Astrocyte (in vitro differentiated cells and primary cell): ENCODE results near the gene ZNF436. TPM values are rescaled to one million over a fixed set of nuclear protein-coding genes. Genes with fewer than 3 reads are reported as not detected.

Experiments
- DNase-seq: peaks from one replicate; pipeline ENCODE4 v3.0.0-alpha.2; 2010; ENCODE audit warnings: low read depth
- FAIRE-seq: peaks from 2 replicates; lab custom pipeline; 2011; peaks lifted over from hg19 to GRCh38; lab: Jason Lieb, UNC
- H2AFZ ChIP-seq: 2 replicates; pipeline ENCODE4 v1.6.0; 2012; ENCODE audit warnings: low read depth, low read length, inconsistent platforms
- H3K27ac ChIP-seq: 2 replicates; pipeline ENCODE4 v1.5.1; 2011; ENCODE audit warnings: low read depth, low read length, inconsistent platforms
- H3K27me3 ChIP-seq: 2 replicates; pipeline ENCODE4 v1.6.0; 2011; ENCODE audit warnings: low read length, inconsistent platforms; ENCODE audit not compliant: insufficient read depth
- H3K36me3 ChIP-seq: 2 replicates; pipeline ENCODE4 v1.5.1; 2011; ENCODE audit warnings: low read length, inconsistent platforms; ENCODE audit not compliant: insufficient read depth
- H3K4me1 ChIP-seq: 2 replicates; pipeline ENCODE4 v1.5.1; 2011; ENCODE audit warnings: low read length, inconsistent platforms; ENCODE audit not compliant: insufficient read depth
- H3K4me2 ChIP-seq: 2 replicates; pipeline ENCODE4 v1.6.0; 2012; ENCODE audit warnings: low read length, inconsistent platforms
- H3K4me3 ChIP-seq: 2 replicates; pipeline ENCODE4 v1.5.1; 2011; ENCODE audit warnings: low read depth, mild to moderate bottlenecking, low read length, inconsistent platforms; ENCODE audit not compliant: insufficient read depth
- H3K79me2 ChIP-seq: 2 replicates; pipeline ENCODE4 v1.6.0; 2012; ENCODE audit warnings: mild to moderate bottlenecking, low read length, inconsistent platforms; ENCODE audit not compliant: insufficient read depth
- H3K9ac ChIP-seq: 2 replicates; pipeline ENCODE4 v1.6.0; 2012; ENCODE audit warnings: mild to moderate bottlenecking, low read length, inconsistent platforms
- H3K9me3 ChIP-seq: 2 replicates; pipeline ENCODE4 v1.5.1; 2012; ENCODE audit warnings: low read depth, mild to moderate bottlenecking, low read length, inconsistent platforms; ENCODE audit not compliant: insufficient read depth
- H4K20me1 ChIP-seq: 2 replicates; pipeline ENCODE4 v1.6.0; 2012; ENCODE audit warnings: low read length, inconsistent platforms; ENCODE audit not compliant: insufficient read depth
- H3K27ac Mint-ChIP-seq: one replicate; pipeline ENCODE4 v1.8.0; 2021; ENCODE audit warnings: mild to moderate bottlenecking, mixed read lengths; ENCODE audit not compliant: unreplicated experiment
- H3K27me3 Mint-ChIP-seq: one replicate; pipeline ENCODE4 v1.8.0; 2021; ENCODE audit warnings: low read depth, mixed read lengths; ENCODE audit not compliant: unreplicated experiment
- H3K36me3 Mint-ChIP-seq: one replicate; pipeline ENCODE4 v1.8.0; 2021; ENCODE audit warnings: low read depth, mixed read lengths; ENCODE audit not compliant: unreplicated experiment
- H3K4me1 Mint-ChIP-seq: one replicate; pipeline ENCODE4 v1.8.0; 2021; ENCODE audit warnings: low read depth, mixed read lengths; ENCODE audit not compliant: unreplicated experiment
- H3K4me3 Mint-ChIP-seq: one replicate; pipeline ENCODE4 v1.8.0; 2021; ENCODE audit warnings: mild to moderate bottlenecking, moderate library complexity, mixed read lengths; ENCODE audit not compliant: unreplicated experiment
- H3K9me3 Mint-ChIP-seq: one replicate; pipeline ENCODE4 v1.8.0; 2021; ENCODE audit warnings: mild to moderate bottlenecking, mixed read lengths; ENCODE audit not compliant: unreplicated experiment
- CTCF ChIP-seq: IDR thresholded peaks from 2 replicates; pipeline ENCODE4 v1.5.1; 2011; ENCODE audit warnings: low read depth, mild to moderate bottlenecking, inconsistent platforms, low read length, moderate library complexity; ENCODE audit not compliant: insufficient read depth
- EZH2 ChIP-seq: IDR thresholded peaks from 2 replicates; pipeline ENCODE4 v1.6.1; 2012; ENCODE audit warnings: mild to moderate bottlenecking, low read length, inconsistent platforms; ENCODE audit not compliant: insufficient read depth
- total RNA-seq: library from RNA; stranded (reverse); gene quantifications from 2 replicates; pipeline ENCODE4 v1.2.1, GENCODE V29; 2021

ZNF436 gene
- total RNA-seq, 1 donor from 2014 or later, result 12.2 TPM

- TF ChIP-seq CTCF, result no peak
- TF ChIP-seq EZH2, result no peak
- Histone ChIP-seq H3K27me3 (no peaks in the 10 kb centered on the region), H3K9ac (peak overlapping the region; percentile 24), H3K4me2 (peak overlapping the region; percentile 68), H3K4me3 (no peak overlapping the region), H3K27ac (peak overlapping the region; percentile 56), H3K9me3 (no peaks in the 10 kb centered on the region), H3K4me1 (peaks cover 24% of the 10 kb centered on the region), H3K36me3 (no peaks in the 10 kb centered on the region), H2AFZ (no peak overlapping the region), H4K20me1 (no peaks in the 10 kb centered on the region), H3K79me2 (no peaks in the 10 kb centered on the region)
- H3K4me1 Mint-ChIP-seq, result peaks cover 14% of the 10 kb centered on the region
- H3K27me3 Mint-ChIP-seq, result peaks cover 24% of the 10 kb centered on the region
- peaks cover 2% of the 10 kb centered on the region for H3K9me3 Mint-ChIP-seq
- peaks cover 7% of the 10 kb centered on the region for H3K36me3 Mint-ChIP-seq
- FAIRE-seq (no peak), DNase-seq (no peak)
- no peak overlapping the region for H3K4me3 Mint-ChIP-seq
- H3K27ac Mint-ChIP-seq, result no peak overlapping the region
Measured at GRCh38 chr1:23395154-23395724, 25.6 kb upstream of the ZNF436 start.

- Histone ChIP-seq H3K4me1 (peaks cover 24% of the 10 kb centered on the region), H3K27me3 (no peaks in the 10 kb centered on the region), H3K4me2 (peak overlapping the region; percentile 68), H3K4me3 (no peak overlapping the region), H3K79me2 (no peaks in the 10 kb centered on the region), H3K9me3 (no peaks in the 10 kb centered on the region), H3K27ac (peak overlapping the region; percentile 56), H2AFZ (peak overlapping the region; percentile 24), H3K36me3 (no peaks in the 10 kb centered on the region), H3K9ac (peak overlapping the region; percentile 24), H4K20me1 (no peaks in the 10 kb centered on the region)
- Mint-ChIP-seq H3K4me3 (no peak overlapping the region), H3K36me3 (peaks cover 7% of the 10 kb centered on the region), H3K9me3 (peaks cover 2% of the 10 kb centered on the region), H3K27ac (no peak overlapping the region), H3K27me3 (peaks cover 28% of the 10 kb centered on the region), H3K4me1 (peaks cover 14% of the 10 kb centered on the region)
- DNase-seq (peak; percentile 90), FAIRE-seq (no peak)
- TF ChIP-seq EZH2 (no peak), CTCF (no peak)
Measured at GRCh38 chr1:23394684-23395083, 25.0 kb upstream of the ZNF436 start.

- no peaks in the 10 kb centered on the region for H3K27me3 ChIP-seq
- H3K4me1 ChIP-seq, result peaks cover 24% of the 10 kb centered on the region
- peak overlapping the region; percentile 24 for H3K9ac ChIP-seq
- H3K4me3 ChIP-seq, result no peak overlapping the region
- no peaks in the 10 kb centered on the region for H3K9me3 ChIP-seq
- no peak overlapping the region for H3K27ac Mint-ChIP-seq
- peaks cover 2% of the 10 kb centered on the region for H3K9me3 Mint-ChIP-seq
- H2AFZ ChIP-seq, result peak overlapping the region; percentile 24
- peak overlapping the region; percentile 68 for H3K4me2 ChIP-seq
- peaks cover 14% of the 10 kb centered on the region for H3K4me1 Mint-ChIP-seq
- TF ChIP-seq CTCF, result no peak
- TF ChIP-seq EZH2, result no peak
- H3K36me3 Mint-ChIP-seq, result peaks cover 7% of the 10 kb centered on the region
- FAIRE-seq, result no peak
- no peak overlapping the region for H3K4me3 Mint-ChIP-seq
- DNase-seq, result peak; percentile 76
- H3K36me3 ChIP-seq, result no peaks in the 10 kb centered on the region
- no peaks in the 10 kb centered on the region for H3K79me2 ChIP-seq
- no peaks in the 10 kb centered on the region for H4K20me1 ChIP-seq
- H3K27me3 Mint-ChIP-seq, result peaks cover 31% of the 10 kb centered on the region
- peak overlapping the region; percentile 56 for H3K27ac ChIP-seq
Measured at GRCh38 chr1:23394181-23394580, 24.5 kb upstream of the ZNF436 start.
